GM10847 (cell line): ENCODE data around the gene OR4M1.
"Not testable (repeated sequence)": the region's sequence is repeated elsewhere in the genome, so short reads cannot be mapped to it uniquely, and the experiment has no call there.

Experiments
- POLR2A ChIP-seq: IDR thresholded peaks from 2 replicates; pipeline ENCODE4 v1.6.1; 2011; ENCODE audit not compliant: insufficient read length; ENCODE audit errors: extremely low read depth

Gene OR4M1

GRCh38 chr14:19773204-19773603 lies at the start of gene OR4M1:
Gene OR4M1 (plus strand): TSS chr14:19773504. CDS start chr14:19780323, 6,819 bp downstream.
- TF ChIP-seq POLR2A = not testable (repeated sequence)

GRCh38 chr14:19729359-19729758 lies 43.9 kb upstream of the OR4M1 start:
- no peak for TF ChIP-seq POLR2A

DNA sequence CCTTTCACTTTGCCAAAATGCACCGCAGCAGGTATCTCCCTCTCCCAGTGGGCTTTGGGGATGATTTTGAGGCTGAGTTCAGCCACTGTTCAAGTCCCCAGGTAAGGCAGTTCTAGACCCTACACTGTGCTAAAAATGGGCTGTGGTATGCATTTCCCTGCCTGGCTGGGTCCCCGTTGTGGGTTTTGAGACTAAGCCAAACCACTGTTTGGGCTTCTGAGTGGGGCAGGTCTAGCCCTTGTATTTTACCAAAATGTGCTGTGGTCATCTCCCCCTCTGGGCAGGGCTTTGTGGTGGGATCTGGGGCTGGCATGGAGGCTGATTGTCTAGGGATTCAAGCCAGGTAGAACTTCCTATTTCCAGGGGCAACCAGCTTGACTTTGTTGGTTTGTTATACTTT lies 43.5 kb upstream of the OR4M1 start:
- TF ChIP-seq POLR2A = no peak

- TF ChIP-seq POLR2A = no peak
Measured at GRCh38 chr14:19743256-19743655, 30.0 kb upstream of the OR4M1 start, which contains the start of gene OR4Q3. Gene OR4Q3 (plus strand): TSS chr14:19743571.

GRCh38 chr14:19754172-19754571 lies 19.1 kb upstream of the OR4M1 start:
- no peak for TF ChIP-seq POLR2A

GRCh38 chr14:19771895-19772430 lies 1.3 kb upstream of the OR4M1 start:
- TF ChIP-seq POLR2A = no peak

- no peak for TF ChIP-seq POLR2A
Measured at GRCh38 chr14:19775587-19775986, 2.3 kb downstream of the OR4M1 start.

DNA sequence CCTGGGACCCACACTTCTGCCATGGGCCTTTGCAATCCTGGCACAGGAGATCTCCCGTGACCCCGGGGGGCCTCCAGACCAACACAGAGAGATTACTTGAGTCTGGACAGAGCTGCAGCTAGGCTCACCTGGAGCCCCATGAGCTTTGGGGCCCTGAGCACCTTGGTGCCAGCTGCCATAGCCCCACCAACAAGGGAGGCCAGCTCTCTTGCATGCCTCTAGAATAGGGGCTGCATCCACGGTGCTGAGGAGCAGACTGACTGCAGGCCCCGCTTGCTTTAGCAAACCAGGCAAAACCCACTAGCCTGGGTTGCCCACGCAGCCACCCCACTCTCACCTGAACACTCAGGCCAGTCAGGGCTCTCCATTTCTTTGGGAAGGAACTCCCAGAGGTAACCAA lies 26.6 kb downstream of the OR4M1 start:
- TF ChIP-seq POLR2A = no peak

- no peak for TF ChIP-seq POLR2A
Measured at GRCh38 chr14:19800282-19801117, 27.2 kb downstream of the OR4M1 start.

- no peak for TF ChIP-seq POLR2A
Measured at GRCh38 chr14:19801118-19801464, 27.8 kb downstream of the OR4M1 start.

- not testable (repeated sequence) for TF ChIP-seq POLR2A
Measured at GRCh38 chr14:19803470-19803869, 30.2 kb downstream of the OR4M1 start, which contains the start of gene OR4N2. Gene OR4N2 (plus strand): TSS chr14:19803770. CDS start chr14:19827449, 23,679 bp downstream.

DNA sequence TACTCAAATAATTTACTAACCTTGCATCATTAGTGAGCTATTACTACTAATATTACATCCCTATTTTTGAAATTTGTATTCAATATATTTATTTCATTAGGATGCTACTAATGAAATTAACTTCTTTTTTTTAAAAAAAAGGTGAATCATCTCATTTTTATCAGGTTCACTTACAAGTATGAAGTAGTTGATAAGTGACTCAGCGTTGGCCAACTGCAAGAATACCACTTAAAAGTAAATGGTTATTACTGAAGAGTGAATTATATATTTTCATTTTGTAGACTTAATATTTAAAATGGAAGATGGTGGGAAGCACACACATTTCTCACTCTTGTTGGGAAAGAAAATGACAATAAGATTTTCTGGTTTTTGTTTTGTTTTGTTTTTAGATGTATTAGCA lies 49.9 kb downstream of the OR4M1 start:
- no peak for TF ChIP-seq POLR2A

DNA sequence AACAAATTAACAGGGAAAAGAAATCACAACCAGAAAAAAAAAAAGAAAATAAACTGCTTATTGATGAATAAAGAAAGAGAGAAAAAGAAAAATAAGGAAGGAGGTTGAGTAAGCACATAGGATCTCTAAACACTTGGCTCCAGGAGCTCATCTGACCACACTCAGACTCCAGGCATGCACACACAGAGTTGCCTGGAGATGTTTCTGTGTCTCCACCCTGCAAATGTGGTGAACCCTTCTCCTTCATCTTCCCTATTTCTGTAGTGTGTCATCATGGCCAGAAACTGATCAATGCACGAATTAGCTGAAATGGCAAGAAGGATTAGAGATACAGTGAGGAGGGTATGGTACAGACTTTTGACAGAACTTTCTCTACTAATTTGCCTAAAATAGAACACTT lies 50.5 kb downstream of the OR4M1 start:
- TF ChIP-seq POLR2A = no peak

DNA sequence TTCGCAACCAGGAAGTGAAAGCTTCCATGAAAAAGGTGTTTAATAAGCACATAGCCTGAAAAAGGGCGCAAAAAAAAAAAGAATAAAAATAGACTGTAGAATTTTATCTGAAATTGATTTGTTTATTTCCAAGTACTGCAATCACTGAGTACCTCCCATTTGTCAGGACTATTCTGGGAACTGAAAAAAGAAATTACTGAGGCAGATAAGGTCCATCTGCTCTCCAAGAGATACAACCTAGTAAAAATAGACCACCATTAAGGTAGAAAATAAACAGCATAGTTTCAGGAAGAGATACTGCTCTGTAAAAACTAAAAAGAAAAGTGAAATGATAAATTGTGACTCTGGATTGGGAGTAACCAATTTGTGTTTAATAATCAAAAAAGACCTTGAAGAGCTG lies 55.0 kb downstream of the OR4M1 start:
- no peak for TF ChIP-seq POLR2A
